ENCODE measurements around the gene MAP4. TPM values are rescaled to one million over a fixed set of nuclear protein-coding genes. Genes with fewer than 3 reads are reported as not detected.

The MAP4 gene
- total and polyA plus RNA-seq, 2 donors (not counting 1 experiment from before 2014, with no cell fraction given), result 152 to 243 TPM

DNA sequence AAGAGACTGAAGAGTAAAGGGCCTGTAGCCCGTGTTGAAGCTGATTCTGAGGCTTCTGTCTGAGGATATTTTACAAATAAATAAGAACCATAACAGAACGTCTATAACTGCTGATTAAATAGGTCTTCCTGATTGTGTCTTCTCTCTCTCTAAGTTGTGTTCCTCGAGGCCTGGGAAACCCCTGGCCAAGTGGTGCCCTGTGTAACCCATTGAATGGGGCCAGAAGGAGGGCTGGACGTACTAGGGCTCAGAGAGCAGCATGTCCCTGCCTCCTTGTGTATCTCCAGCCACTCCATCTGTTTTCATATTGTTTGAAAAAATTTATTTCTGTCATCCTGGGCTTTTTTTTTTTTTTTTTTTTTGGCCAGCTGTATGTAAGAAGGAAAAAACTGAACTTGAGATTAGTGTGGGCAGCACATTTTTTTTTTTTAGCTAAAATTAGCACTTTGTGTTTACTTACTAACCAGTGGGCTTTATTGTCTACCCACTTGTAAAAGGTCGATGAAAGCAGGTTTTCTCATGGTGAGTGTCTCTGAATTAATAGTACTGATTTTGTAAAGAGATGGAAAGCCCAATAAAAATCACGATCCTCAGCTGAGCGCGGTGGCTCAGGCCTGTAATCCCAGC lies 202.6 kb downstream of the MAP4 start:
- no peak for TF ChIP-seq EZH2 (IDR thresholded peaks at IDR 0.05; ENCODE audit: low read length, missing control alignments)
- TF ChIP-seq, protein P1, sequence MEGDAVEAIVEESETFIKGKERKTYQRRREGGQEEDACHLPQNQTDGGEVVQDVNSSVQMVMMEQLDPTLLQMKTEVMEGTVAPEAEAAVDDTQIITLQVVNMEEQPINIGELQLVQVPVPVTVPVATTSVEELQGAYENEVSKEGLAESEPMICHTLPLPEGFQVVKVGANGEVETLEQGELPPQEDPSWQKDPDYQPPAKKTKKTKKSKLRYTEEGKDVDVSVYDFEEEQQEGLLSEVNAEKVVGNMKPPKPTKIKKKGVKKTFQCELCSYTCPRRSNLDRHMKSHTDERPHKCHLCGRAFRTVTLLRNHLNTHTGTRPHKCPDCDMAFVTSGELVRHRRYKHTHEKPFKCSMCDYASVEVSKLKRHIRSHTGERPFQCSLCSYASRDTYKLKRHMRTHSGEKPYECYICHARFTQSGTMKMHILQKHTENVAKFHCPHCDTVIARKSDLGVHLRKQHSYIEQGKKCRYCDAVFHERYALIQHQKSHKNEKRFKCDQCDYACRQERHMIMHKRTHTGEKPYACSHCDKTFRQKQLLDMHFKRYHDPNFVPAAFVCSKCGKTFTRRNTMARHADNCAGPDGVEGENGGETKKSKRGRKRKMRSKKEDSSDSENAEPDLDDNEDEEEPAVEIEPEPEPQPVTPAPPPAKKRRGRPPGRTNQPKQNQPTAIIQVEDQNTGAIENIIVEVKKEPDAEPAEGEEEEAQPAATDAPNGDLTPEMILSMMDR (conservative IDR thresholded peaks at IDR 0.05 in 1 of 2, IDR thresholded peaks at IDR 0.05 in 1 of 2; ENCODE audit: low read depth in 1 of 2, low read length in 2 of 2), result no peak
- H3K9me3 ChIP-seq (ENCODE audit: control insufficient read depth, insufficient read depth, low read depth, low read length), result no peaks in the 10 kb centered on the region
- H3K36me3 ChIP-seq (ENCODE audit: control insufficient read depth, insufficient read depth, low read length), result peaks cover 4% of the 10 kb centered on the region
- H3K27me3 ChIP-seq (ENCODE audit: control insufficient read depth, insufficient read depth, low read length), result no peaks in the 10 kb centered on the region
- H4K20me1 ChIP-seq (ENCODE audit: control insufficient read depth, extremely low read depth, insufficient read depth, low read length), result no peaks in the 10 kb centered on the region
- H3K4me3 ChIP-seq (replicated peaks in 1 of 4; ENCODE audit: control extremely low read depth in 1 of 4, insufficient read depth in 1 of 4, low read depth in 3 of 4, low read length in 4 of 4), result no peak overlapping the region
- H3K79me2 ChIP-seq (ENCODE audit: control insufficient read depth, insufficient read depth, low read length), result no peaks in the 10 kb centered on the region
- no peak overlapping the region for H3K4me2 ChIP-seq (ENCODE audit: extremely low read depth, insufficient read depth, low read length)
- H3K4me1 ChIP-seq (ENCODE audit: control insufficient read depth, extremely low read depth, insufficient read depth, low read length), result no peaks in the 10 kb centered on the region
- H3K9ac ChIP-seq (ENCODE audit: insufficient read depth, low read length), result no peak overlapping the region
- no peak overlapping the region for H2AFZ ChIP-seq (ENCODE audit: low read length)
- no peak for DNase-seq (ENCODE audit: low read depth in 2 of 2)
- H3K27ac ChIP-seq (ENCODE audit: insufficient read depth, low read length), result no peak overlapping the region

GRCh38 chr3:47804577-47804976 lies 211.6 kb downstream of the MAP4 start:
- no peak for DNase-seq (ENCODE audit: low read depth in 2 of 2)
- Histone ChIP-seq H3K27ac (ENCODE audit: insufficient read depth, low read length) (no peak overlapping the region), H3K36me3 (ENCODE audit: control insufficient read depth, insufficient read depth, low read length) (peaks cover 3% of the 10 kb centered on the region), H3K79me2 (ENCODE audit: control insufficient read depth, insufficient read depth, low read length) (peaks cover 17% of the 10 kb centered on the region), H3K4me2 (ENCODE audit: extremely low read depth, insufficient read depth, low read length) (no peak overlapping the region), H3K4me3 (replicated peaks in 1 of 4; ENCODE audit: control extremely low read depth in 1 of 4, insufficient read depth in 1 of 4, low read depth in 3 of 4, low read length in 4 of 4) (peak overlapping the region in 2 of 4 experiments; percentile 3 to 9), H3K27me3 (ENCODE audit: control insufficient read depth, insufficient read depth, low read length) (no peaks in the 10 kb centered on the region), H3K9ac (ENCODE audit: insufficient read depth, low read length) (no peak overlapping the region), H3K9me3 (ENCODE audit: control insufficient read depth, insufficient read depth, low read depth, low read length) (no peaks in the 10 kb centered on the region), H3K4me1 (ENCODE audit: control insufficient read depth, extremely low read depth, insufficient read depth, low read length) (no peaks in the 10 kb centered on the region), H2AFZ (ENCODE audit: low read length) (no peak overlapping the region), H4K20me1 (ENCODE audit: control insufficient read depth, extremely low read depth, insufficient read depth, low read length) (no peaks in the 10 kb centered on the region)
- TF ChIP-seq, protein P1 (conservative IDR thresholded peaks at IDR 0.05 in 1 of 2, IDR thresholded peaks at IDR 0.05 in 1 of 2; ENCODE audit: low read depth in 1 of 2, low read length in 2 of 2), result no peak
- TF ChIP-seq EZH2 (IDR thresholded peaks at IDR 0.05; ENCODE audit: low read length, missing control alignments), result no peak

GRCh38 chr3:47803480-47804025 lies 212.7 kb downstream of the MAP4 start:
- Histone ChIP-seq H3K4me2 (ENCODE audit: extremely low read depth, insufficient read depth, low read length) (peak overlapping the region; percentile 91), H3K79me2 (ENCODE audit: control insufficient read depth, insufficient read depth, low read length) (peaks cover 17% of the 10 kb centered on the region), H3K36me3 (ENCODE audit: control insufficient read depth, insufficient read depth, low read length) (peaks cover 3% of the 10 kb centered on the region), H3K9me3 (ENCODE audit: control insufficient read depth, insufficient read depth, low read depth, low read length) (no peaks in the 10 kb centered on the region), H3K4me1 (ENCODE audit: control insufficient read depth, extremely low read depth, insufficient read depth, low read length) (no peaks in the 10 kb centered on the region), H3K4me3 (replicated peaks in 1 of 4; ENCODE audit: control extremely low read depth in 1 of 4, insufficient read depth in 1 of 4, low read depth in 3 of 4, low read length in 4 of 4) (peak overlapping the region; percentile 59 to 74 (median 69)), H2AFZ (ENCODE audit: low read length) (peak overlapping the region; percentile 71), H3K9ac (ENCODE audit: insufficient read depth, low read length) (peak overlapping the region; percentile 63), H4K20me1 (ENCODE audit: control insufficient read depth, extremely low read depth, insufficient read depth, low read length) (no peaks in the 10 kb centered on the region), H3K27me3 (ENCODE audit: control insufficient read depth, insufficient read depth, low read length) (no peaks in the 10 kb centered on the region), H3K27ac (ENCODE audit: insufficient read depth, low read length) (peak overlapping the region; percentile 71)
- DNase-seq (ENCODE audit: low read depth in 2 of 2), result peak in 1 of 2 donors; percentile 11
- TF ChIP-seq EZH2 (IDR thresholded peaks at IDR 0.05; ENCODE audit: low read length, missing control alignments), result no peak
- TF ChIP-seq, protein P1 (conservative IDR thresholded peaks at IDR 0.05 in 1 of 2, IDR thresholded peaks at IDR 0.05 in 1 of 2; ENCODE audit: low read depth in 1 of 2, low read length in 2 of 2), result no peak

Measured in fibroblast of lung (primary cell).